ENCODE data around the gene TNFRSF14.

DNA sequence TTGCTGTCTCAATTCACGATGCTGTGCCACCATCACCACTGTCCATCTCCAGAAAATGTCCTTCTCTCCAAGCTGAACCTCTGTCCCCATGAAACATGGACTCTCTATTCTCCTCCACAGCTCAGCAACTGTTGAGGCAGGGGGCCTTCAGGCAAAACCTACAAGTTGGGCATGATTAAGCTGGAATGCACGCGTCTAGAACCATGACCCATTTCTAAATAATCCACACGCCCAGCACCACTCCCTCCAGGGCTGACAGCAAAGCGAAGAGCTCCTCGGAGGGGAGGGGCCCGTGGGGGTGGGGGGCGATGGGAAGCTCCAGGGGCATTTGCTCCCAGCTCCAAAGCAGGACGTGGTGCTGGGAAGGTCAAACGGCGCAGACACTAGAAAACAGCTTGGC, 22.8 kb upstream of the TNFRSF14 start:
- TF ChIP-seq CTCF (IDR thresholded peaks at IDR 0.05) (no peak), POLR2A (IDR thresholded peaks at IDR 0.05) (no peak)

Measured in breast epithelium (tissue), 3 donors.